ENCODE measurements around the gene NPAS3.

NPAS3 gene

GRCh38 chr14:32932914-32933628 is 5.6 kb upstream of the NPAS3 start:
- TF ChIP-seq CTCF (IDR thresholded peaks at IDR 0.05; ENCODE audit: insufficient read depth, low read depth, low read length, missing control alignments) = no peak
- H3K4me3 ChIP-seq (ENCODE audit: low read length) = no peak overlapping the region
- no peak for DNase-seq (ENCODE audit: low read depth)

GRCh38 chr14:32933629-32934072 is 5.0 kb upstream of the NPAS3 start:
- TF ChIP-seq CTCF (IDR thresholded peaks at IDR 0.05; ENCODE audit: insufficient read depth, low read depth, low read length, missing control alignments) = no peak
- no peak for DNase-seq (ENCODE audit: low read depth)
- no peak overlapping the region for H3K4me3 ChIP-seq (ENCODE audit: low read length)

- H3K4me3 ChIP-seq (ENCODE audit: low read length) = no peak overlapping the region
- TF ChIP-seq CTCF (IDR thresholded peaks at IDR 0.05; ENCODE audit: insufficient read depth, low read depth, low read length, missing control alignments) = no peak
- no peak for DNase-seq (ENCODE audit: low read depth)
These were observed 4.4 kb upstream of the NPAS3 start for GRCh38 chr14:32934073-32934880.

GRCh38 chr14:32934881-32935633 is 3.6 kb upstream of the NPAS3 start:
- no peak overlapping the region for H3K4me3 ChIP-seq (ENCODE audit: low read length)
- no peak for TF ChIP-seq CTCF (IDR thresholded peaks at IDR 0.05; ENCODE audit: insufficient read depth, low read depth, low read length, missing control alignments)

GRCh38 chr14:32939254-32940065 is 781 bp downstream of the NPAS3 start:
- no peak for TF ChIP-seq CTCF (IDR thresholded peaks at IDR 0.05; ENCODE audit: insufficient read depth, low read depth, low read length, missing control alignments)
- peak overlapping the region; percentile 34 for H3K4me3 ChIP-seq (ENCODE audit: low read length)
- DNase-seq (ENCODE audit: low read depth) = peak; percentile 39

More at GRCh38 chr14:32934881-32935633, 3.6 kb upstream of the NPAS3 start:
- no peak for DNase-seq (ENCODE audit: low read depth)

GRCh38 chr14:32940066-32940651 is 1.5 kb downstream of the NPAS3 start:
- H3K4me3 ChIP-seq (ENCODE audit: low read length) = no peak overlapping the region
- TF ChIP-seq CTCF (IDR thresholded peaks at IDR 0.05; ENCODE audit: insufficient read depth, low read depth, low read length, missing control alignments) = no peak
- DNase-seq (ENCODE audit: low read depth) = no peak

Measured in epithelial cell of esophagus (primary cell).